Measurements from ENCODE around the gene PRR12.

Gene PRR12

DNA sequence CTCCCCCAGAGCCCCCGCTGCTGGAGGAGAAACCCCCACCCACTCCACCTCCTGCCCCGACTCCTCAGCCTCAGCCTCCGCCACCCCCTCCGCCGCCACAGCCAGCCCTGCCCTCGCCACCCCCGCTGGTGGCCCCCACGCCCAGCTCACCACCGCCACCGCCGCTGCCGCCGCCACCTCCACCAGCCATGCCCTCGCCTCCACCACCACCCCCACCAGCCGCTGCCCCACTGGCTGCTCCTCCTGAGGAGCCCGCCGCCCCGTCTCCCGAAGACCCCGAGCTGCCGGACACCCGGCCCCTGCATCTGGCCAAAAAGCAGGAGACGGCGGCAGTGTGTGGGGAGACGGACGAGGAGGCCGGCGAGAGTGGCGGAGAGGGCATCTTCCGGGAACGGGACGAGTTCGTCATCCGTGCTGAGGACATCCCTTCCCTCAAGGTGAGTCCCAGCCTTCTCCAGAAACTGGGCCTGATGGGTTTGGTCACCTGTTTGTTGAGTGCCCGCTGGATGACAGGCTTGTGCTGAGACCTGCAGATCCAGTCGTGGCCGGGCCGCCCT lies 10.6 kb downstream of the PRR12 start:
- Histone ChIP-seq H3K4me1 (ENCODE audit: control extremely low read depth in 1 of 4, control insufficient read depth in 4 of 4, insufficient read depth in 4 of 4, low read length in 3 of 4) (no peaks in the 10 kb centered on the region), H3K4me3 (ENCODE audit: control insufficient read depth in 1 of 7, extremely low read depth in 1 of 7, insufficient read depth in 4 of 7, low read depth in 2 of 7, low read length in 6 of 7) (no peak overlapping the region), H3K9me3 (ENCODE audit: control extremely low read depth in 1 of 5, control insufficient read depth in 4 of 5, insufficient read depth in 2 of 5, low read depth in 1 of 5, low read length in 4 of 5) (no peaks in the 10 kb centered on the region), H3K27me3 (replicated peaks in 2 of 5; ENCODE audit: control insufficient read depth in 4 of 5, insufficient read depth in 5 of 5, low read length in 4 of 5) (no peaks in the 10 kb centered on the region), H3K27ac (ENCODE audit: insufficient read depth in 1 of 2, low read depth in 1 of 2, low read length in 2 of 2, poor library complexity in 1 of 2, severe bottlenecking in 2 of 2) (no peak overlapping the region), H3K36me3 (ENCODE audit: control insufficient read depth in 4 of 4, insufficient read depth in 4 of 4, low read length in 3 of 4) (peaks cover 4 to 82% (median 65%) of the 10 kb centered on the region in 4 experiments)
- WGBS (ENCODE audit: insufficient coverage), result 93% methylated on average over 26 of the region's 38 CpGs
- POLR2A ChIA-PET, result no interaction called here
- no peak for DNase-seq
- CTCF ChIA-PET, result interaction anchor here (0.5 to 0.6 kb wide), 2 partner anchors 33 to 74 kb away, joined by 3 read pairs; no protein-coding TSS in a partner anchor

DNA sequence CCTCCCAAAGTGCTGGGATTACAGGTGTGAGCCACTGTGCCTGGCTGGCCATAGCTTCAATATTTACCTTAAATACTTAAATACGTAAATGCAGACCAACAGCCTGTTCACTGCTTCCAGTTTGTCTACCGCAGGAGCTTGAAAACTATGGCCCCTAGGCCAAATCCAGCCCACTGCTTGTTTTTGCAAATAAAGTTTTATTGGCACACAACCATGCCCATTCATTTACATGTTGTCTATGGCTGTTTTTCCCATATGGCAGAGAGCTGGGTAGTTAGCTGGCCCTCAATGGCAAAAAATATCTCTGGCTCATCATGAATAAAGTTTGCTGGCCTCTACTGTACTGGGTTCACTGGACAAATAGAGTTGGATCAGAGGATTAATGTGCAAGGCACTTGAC lies 11.8 kb downstream of the PRR12 start:
- DNase-seq, result no peak
- Histone ChIP-seq H3K4me3 (ENCODE audit: control insufficient read depth in 1 of 7, extremely low read depth in 1 of 7, insufficient read depth in 4 of 7, low read depth in 2 of 7, low read length in 6 of 7) (no peak overlapping the region), H3K27ac (ENCODE audit: insufficient read depth in 1 of 2, low read depth in 1 of 2, low read length in 2 of 2, poor library complexity in 1 of 2, severe bottlenecking in 2 of 2) (no peak overlapping the region), H3K27me3 (replicated peaks in 2 of 5; ENCODE audit: control insufficient read depth in 4 of 5, insufficient read depth in 5 of 5, low read length in 4 of 5) (no peaks in the 10 kb centered on the region), H3K4me1 (ENCODE audit: control extremely low read depth in 1 of 4, control insufficient read depth in 4 of 4, insufficient read depth in 4 of 4, low read length in 3 of 4) (no peaks in the 10 kb centered on the region), H3K9me3 (ENCODE audit: control extremely low read depth in 1 of 5, control insufficient read depth in 4 of 5, insufficient read depth in 2 of 5, low read depth in 1 of 5, low read length in 4 of 5) (no peaks in the 10 kb centered on the region), H3K36me3 (ENCODE audit: control insufficient read depth in 4 of 4, insufficient read depth in 4 of 4, low read length in 3 of 4) (peaks cover 4 to 81% (median 60%) of the 10 kb centered on the region in 4 experiments)
- 88% methylated on average over 2 of the region's 2 CpGs for WGBS (ENCODE audit: insufficient coverage)
- CTCF ChIA-PET, result interaction anchor here (0.9 kb wide), 1 partner anchor 9 kb away, joined by 3 read pairs; no protein-coding TSS in a partner anchor
- POLR2A ChIA-PET, result no interaction called here

GRCh38 chr19:49605605-49606004 lies 14.6 kb downstream of the PRR12 start:
- 100% methylated on average over 5 of the region's 7 CpGs for WGBS (ENCODE audit: insufficient coverage)
- Histone ChIP-seq H3K4me1 (ENCODE audit: control extremely low read depth in 1 of 4, control insufficient read depth in 4 of 4, insufficient read depth in 4 of 4, low read length in 3 of 4) (no peaks in the 10 kb centered on the region), H3K27me3 (replicated peaks in 2 of 5; ENCODE audit: control insufficient read depth in 4 of 5, insufficient read depth in 5 of 5, low read length in 4 of 5) (no peaks in the 10 kb centered on the region), H3K36me3 (ENCODE audit: control insufficient read depth in 4 of 4, insufficient read depth in 4 of 4, low read length in 3 of 4) (peaks cover 3 to 75% (median 54%) of the 10 kb centered on the region in 4 experiments), H3K9me3 (ENCODE audit: control extremely low read depth in 1 of 5, control insufficient read depth in 4 of 5, insufficient read depth in 2 of 5, low read depth in 1 of 5, low read length in 4 of 5) (no peaks in the 10 kb centered on the region), H3K27ac (ENCODE audit: insufficient read depth in 1 of 2, low read depth in 1 of 2, low read length in 2 of 2, poor library complexity in 1 of 2, severe bottlenecking in 2 of 2) (no peak overlapping the region), H3K4me3 (ENCODE audit: control insufficient read depth in 1 of 7, extremely low read depth in 1 of 7, insufficient read depth in 4 of 7, low read depth in 2 of 7, low read length in 6 of 7) (no peak overlapping the region)
- POLR2A ChIA-PET, result no interaction called here
- no peak for DNase-seq
- CTCF ChIA-PET, result no interaction called here

DNA sequence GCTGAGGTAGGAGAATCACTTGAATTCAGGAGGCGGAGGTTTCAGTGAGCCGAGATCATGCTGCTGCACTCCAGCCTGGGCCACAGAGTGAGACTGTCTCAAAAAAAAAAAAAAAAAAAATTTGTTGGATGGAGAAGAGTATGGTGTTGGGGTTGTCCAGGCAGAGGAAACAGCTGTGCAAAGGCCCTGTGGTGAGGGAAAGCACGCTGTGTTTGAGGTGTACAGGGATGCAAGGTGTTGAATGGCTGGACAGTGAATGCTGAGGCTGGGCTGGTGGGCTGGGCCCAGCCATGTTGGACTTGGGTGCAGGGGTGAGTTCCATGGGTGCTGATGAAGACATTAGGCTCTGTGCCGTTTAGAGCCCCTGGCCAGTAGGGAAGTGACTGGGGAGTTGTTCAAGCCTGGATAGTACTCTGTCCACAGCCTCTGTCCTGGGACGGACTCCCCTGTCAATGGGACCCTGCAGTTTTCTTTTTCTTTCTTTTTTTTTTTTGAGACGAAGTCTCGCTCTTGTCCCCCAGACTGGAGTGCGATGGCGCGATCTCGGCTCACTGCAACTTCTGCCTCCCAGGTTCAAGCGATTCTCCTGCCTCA lies 18.6 kb downstream of the PRR12 start:
- no peak for DNase-seq
- Histone ChIP-seq H3K27me3 (replicated peaks in 2 of 5; ENCODE audit: control insufficient read depth in 4 of 5, insufficient read depth in 5 of 5, low read length in 4 of 5) (no peaks in the 10 kb centered on the region), H3K4me1 (ENCODE audit: control extremely low read depth in 1 of 4, control insufficient read depth in 4 of 4, insufficient read depth in 4 of 4, low read length in 3 of 4) (no peaks in the 10 kb centered on the region), H3K9me3 (ENCODE audit: control extremely low read depth in 1 of 5, control insufficient read depth in 4 of 5, insufficient read depth in 2 of 5, low read depth in 1 of 5, low read length in 4 of 5) (no peaks in the 10 kb centered on the region), H3K4me3 (ENCODE audit: control insufficient read depth in 1 of 7, extremely low read depth in 1 of 7, insufficient read depth in 4 of 7, low read depth in 2 of 7, low read length in 6 of 7) (no peak overlapping the region), H3K27ac (ENCODE audit: insufficient read depth in 1 of 2, low read depth in 1 of 2, low read length in 2 of 2, poor library complexity in 1 of 2, severe bottlenecking in 2 of 2) (no peak overlapping the region), H3K36me3 (ENCODE audit: control insufficient read depth in 4 of 4, insufficient read depth in 4 of 4, low read length in 3 of 4) (peaks cover 3 to 60% (median 38%) of the 10 kb centered on the region in 4 experiments)
- POLR2A ChIA-PET, result no interaction called here
- WGBS (ENCODE audit: insufficient coverage), result 100% methylated on average over 4 of the region's 12 CpGs
- CTCF ChIA-PET, result interaction anchor here (1.0 kb wide), 1 partner anchor 62 kb away, joined by 3 read pairs; no protein-coding TSS in a partner anchor

DNA sequence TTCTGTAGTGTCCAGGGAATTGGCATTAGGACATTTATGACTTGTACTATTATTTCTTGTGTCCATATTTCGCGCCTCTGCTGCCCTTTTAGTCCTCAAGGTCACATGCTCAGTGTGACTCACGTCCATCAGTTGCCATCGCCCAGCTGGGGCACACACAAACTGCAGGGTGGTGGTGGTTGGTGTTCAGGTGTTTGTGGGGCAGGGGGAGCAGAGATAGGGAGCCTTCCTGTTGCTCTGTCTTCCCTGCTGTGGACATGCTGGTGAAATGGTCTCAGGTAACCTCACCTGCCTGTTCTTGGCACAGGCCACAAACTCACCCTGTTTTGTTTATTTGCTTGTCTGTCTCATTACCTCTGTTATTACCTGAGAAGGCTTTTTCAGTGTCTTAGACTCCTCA lies 22.4 kb downstream of the PRR12 start:
- H3K9me3 ChIP-seq (ENCODE audit: control extremely low read depth in 1 of 5, control insufficient read depth in 4 of 5, insufficient read depth in 2 of 5, low read depth in 1 of 5, low read length in 4 of 5), result peaks cover 0 to 11% (median 4%) of the 10 kb centered on the region in 5 experiments
- H3K4me3 ChIP-seq (ENCODE audit: control insufficient read depth in 1 of 7, extremely low read depth in 1 of 7, insufficient read depth in 4 of 7, low read depth in 2 of 7, low read length in 6 of 7), result no peak overlapping the region
- ChIA-PET CTCF (no interaction called here), POLR2A (no interaction called here)
- WGBS (ENCODE audit: insufficient coverage), result 100% methylated on average over 1 of the region's 4 CpGs
- no peaks in the 10 kb centered on the region for H3K27me3 ChIP-seq (replicated peaks in 2 of 5; ENCODE audit: control insufficient read depth in 4 of 5, insufficient read depth in 5 of 5, low read length in 4 of 5)
- no peak overlapping the region for H3K27ac ChIP-seq (ENCODE audit: insufficient read depth in 1 of 2, low read depth in 1 of 2, low read length in 2 of 2, poor library complexity in 1 of 2, severe bottlenecking in 2 of 2)
- DNase-seq, result no peak
- H3K36me3 ChIP-seq (ENCODE audit: control insufficient read depth in 4 of 4, insufficient read depth in 4 of 4, low read length in 3 of 4), result peaks cover 11 to 71% (median 55%) of the 10 kb centered on the region in 4 experiments
- no peaks in the 10 kb centered on the region for H3K4me1 ChIP-seq (ENCODE audit: control extremely low read depth in 1 of 4, control insufficient read depth in 4 of 4, insufficient read depth in 4 of 4, low read length in 3 of 4)

- peak in 2 of 3 donors; percentile 13 to 19 for DNase-seq
- Histone ChIP-seq H3K4me3 (ENCODE audit: control insufficient read depth in 1 of 7, extremely low read depth in 1 of 7, insufficient read depth in 4 of 7, low read depth in 2 of 7, low read length in 6 of 7) (no peak overlapping the region), H3K36me3 (ENCODE audit: control insufficient read depth in 4 of 4, insufficient read depth in 4 of 4, low read length in 3 of 4) (peaks cover 11 to 68% (median 55%) of the 10 kb centered on the region in 4 experiments), H3K27me3 (replicated peaks in 2 of 5; ENCODE audit: control insufficient read depth in 4 of 5, insufficient read depth in 5 of 5, low read length in 4 of 5) (no peaks in the 10 kb centered on the region), H3K9me3 (ENCODE audit: control extremely low read depth in 1 of 5, control insufficient read depth in 4 of 5, insufficient read depth in 2 of 5, low read depth in 1 of 5, low read length in 4 of 5) (peaks cover 0 to 11% (median 4%) of the 10 kb centered on the region in 5 experiments), H3K4me1 (ENCODE audit: control extremely low read depth in 1 of 4, control insufficient read depth in 4 of 4, insufficient read depth in 4 of 4, low read length in 3 of 4) (no peaks in the 10 kb centered on the region), H3K27ac (ENCODE audit: insufficient read depth in 1 of 2, low read depth in 1 of 2, low read length in 2 of 2, poor library complexity in 1 of 2, severe bottlenecking in 2 of 2) (peak overlapping the region in 1 of 2 experiments; percentile 14)
- ChIA-PET POLR2A (no interaction called here), CTCF (no interaction called here)
- 98% methylated on average over 13 of the region's 19 CpGs for WGBS (ENCODE audit: insufficient coverage)
Measured at GRCh38 chr19:49614096-49614833, 23.3 kb downstream of the PRR12 start.

DNA sequence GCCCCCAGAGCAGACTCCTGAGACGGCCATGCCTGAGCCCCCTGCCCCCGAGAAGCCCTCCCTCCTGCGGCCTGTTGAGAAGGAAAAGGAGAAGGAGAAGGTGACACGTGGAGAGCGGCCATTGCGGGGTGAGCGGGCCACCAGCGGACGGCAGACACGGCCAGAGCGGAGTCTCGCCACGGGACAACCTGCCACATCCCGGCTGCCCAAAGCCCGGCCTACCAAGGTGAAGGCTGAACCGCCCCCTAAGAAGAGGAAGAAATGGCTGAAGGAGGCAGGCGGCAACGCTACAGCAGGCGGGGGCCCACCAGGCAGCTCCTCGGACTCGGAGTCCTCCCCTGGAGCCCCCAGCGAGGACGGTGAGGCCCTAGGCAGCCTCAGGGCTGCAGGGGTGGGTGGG lies 24.9 kb downstream of the PRR12 start:
- Histone ChIP-seq H3K4me3 (ENCODE audit: control insufficient read depth in 1 of 7, extremely low read depth in 1 of 7, insufficient read depth in 4 of 7, low read depth in 2 of 7, low read length in 6 of 7) (no peak overlapping the region), H3K27me3 (replicated peaks in 2 of 5; ENCODE audit: control insufficient read depth in 4 of 5, insufficient read depth in 5 of 5, low read length in 4 of 5) (no peaks in the 10 kb centered on the region), H3K27ac (ENCODE audit: insufficient read depth in 1 of 2, low read depth in 1 of 2, low read length in 2 of 2, poor library complexity in 1 of 2, severe bottlenecking in 2 of 2) (no peak overlapping the region), H3K9me3 (ENCODE audit: control extremely low read depth in 1 of 5, control insufficient read depth in 4 of 5, insufficient read depth in 2 of 5, low read depth in 1 of 5, low read length in 4 of 5) (peaks cover 0 to 11% (median 4%) of the 10 kb centered on the region in 5 experiments), H3K4me1 (ENCODE audit: control extremely low read depth in 1 of 4, control insufficient read depth in 4 of 4, insufficient read depth in 4 of 4, low read length in 3 of 4) (no peaks in the 10 kb centered on the region), H3K36me3 (ENCODE audit: control insufficient read depth in 4 of 4, insufficient read depth in 4 of 4, low read length in 3 of 4) (peaks cover 8 to 71% (median 52%) of the 10 kb centered on the region in 4 experiments)
- CTCF ChIA-PET, result no interaction called here
- POLR2A ChIA-PET, result no interaction called here
- 98% methylated on average over 15 of the region's 23 CpGs for WGBS (ENCODE audit: insufficient coverage)
- DNase-seq, result no peak

All from common myeloid progenitor, CD34-positive (primary cell).